AG04449 (cell line): ENCODE data around the gene PDPR.
A peak's percentile ranks its signal among the peaks of the same experiment; 100 is the strongest.
"Not testable (repeated sequence)": the region's sequence is repeated elsewhere in the genome, so short reads cannot be mapped to it uniquely, and the experiment has no call there.

Experiments used
- CTCF ChIA-PET: fragments of 350-600 bp; formaldehyde crosslinking; extraction: SDS; loops from one replicate; lab custom pipeline; 2021; ENCODE audit warnings: antibody characterized with exemption; lab: Yijun Ruan, JAX
- POLR2A ChIA-PET: fragments of 400-600, 350-600 bp; formaldehyde crosslinking; extraction: SDS; loops from one replicate; lab custom pipeline; 2020; ENCODE audit warnings: antibody characterized with exemption, inconsistent platforms; lab: Yijun Ruan, JAX
- DNase-seq: peaks from one replicate; pipeline ENCODE4 v3.0.0-alpha.2; 2010; ENCODE audit warnings: low read depth, low spot score
- H3K4me3 ChIP-seq: 2 replicates; pipeline ENCODE4 v1.5.1; 2011; ENCODE audit warnings: low read depth, mild to moderate bottlenecking, control low read depth, low read length
- CTCF ChIP-seq: IDR thresholded peaks from one replicate; pipeline ENCODE4 v1.5.1; 2011; ENCODE audit warnings: mild to moderate bottlenecking, moderate library complexity, low read length, control low read depth, inconsistent platforms; ENCODE audit not compliant: insufficient read depth; ENCODE audit errors: missing control alignments

The PDPR gene

GRCh38 chr16:70161350-70161749 is 47.2 kb downstream of the PDPR start:
- TF ChIP-seq CTCF, result no peak
- ChIA-PET CTCF (interaction anchor here (1.4 kb wide), 1 partner anchor 91 kb away, joined by 4 read pairs; the partner anchor contains the start of gene EXOSC6), POLR2A (no interaction called here)
- no peak for DNase-seq
- no peak overlapping the region for H3K4me3 ChIP-seq

- TF ChIP-seq CTCF, result no peak
- ChIA-PET POLR2A (no interaction called here), CTCF (interaction anchor here (1.2 to 1.4 kb wide), 2 partner anchors 90 to 106 kb away, joined by 3 to 4 read pairs; partner anchors contain the start of gene EXOSC6)
- no peak overlapping the region for H3K4me3 ChIP-seq
- DNase-seq, result peak; percentile 38
Measured at GRCh38 chr16:70162041-70162451, 47.9 kb downstream of the PDPR start.

GRCh38 chr16:70163596-70163995 is 49.5 kb downstream of the PDPR start:
- ChIA-PET POLR2A (no interaction called here), CTCF (no interaction called here)
- no peak overlapping the region for H3K4me3 ChIP-seq
- TF ChIP-seq CTCF, result no peak
- DNase-seq, result no peak

GRCh38 chr16:70166688-70167087 is 52.6 kb downstream of the PDPR start:
- H3K4me3 ChIP-seq, DNase-seq, POLR2A ChIA-PET, CTCF ChIA-PET: not testable (repeated sequence)

- CTCF ChIA-PET, H3K4me3 ChIP-seq, DNase-seq, POLR2A ChIA-PET: not testable (repeated sequence)
Measured at GRCh38 chr16:70173212-70173837, 59.2 kb downstream of the PDPR start, which contains the start of gene CLEC18C. Gene CLEC18C, plus strand, starts transcription at chr16:70173787. Its CDS starts 492 bp downstream, at chr16:70174279.

- POLR2A ChIA-PET, DNase-seq, CTCF ChIA-PET, H3K4me3 ChIP-seq: not testable (repeated sequence)
Measured at GRCh38 chr16:70173916-70174315, 59.8 kb downstream of the PDPR start.

- CTCF ChIA-PET, POLR2A ChIA-PET, H3K4me3 ChIP-seq, DNase-seq: not testable (repeated sequence)
Measured at GRCh38 chr16:70174387-70174932, 60.3 kb downstream of the PDPR start.

- DNase-seq, CTCF ChIA-PET, H3K4me3 ChIP-seq, POLR2A ChIA-PET: not testable (repeated sequence)
Measured at GRCh38 chr16:70187858-70188607, 73.9 kb downstream of the PDPR start.

GRCh38 chr16:70188608-70188915 is 74.4 kb downstream of the PDPR start:
- POLR2A ChIA-PET, DNase-seq, H3K4me3 ChIP-seq, CTCF ChIA-PET: not testable (repeated sequence)

GRCh38 chr16:70190574-70190973 is 76.4 kb downstream of the PDPR start:
- CTCF ChIA-PET, POLR2A ChIA-PET, DNase-seq, H3K4me3 ChIP-seq: not testable (repeated sequence)

GRCh38 chr16:70196683-70197300 is 82.7 kb downstream of the PDPR start:
- POLR2A ChIA-PET, H3K4me3 ChIP-seq, CTCF ChIA-PET, DNase-seq: not testable (repeated sequence)

GRCh38 chr16:70197611-70198010 is 83.5 kb downstream of the PDPR start:
- DNase-seq, CTCF ChIA-PET, POLR2A ChIA-PET, H3K4me3 ChIP-seq: not testable (repeated sequence)

GRCh38 chr16:70198230-70198629 is 84.1 kb downstream of the PDPR start:
- H3K4me3 ChIP-seq, CTCF ChIA-PET, POLR2A ChIA-PET, DNase-seq: not testable (repeated sequence)
